T1000 (cell line): ENCODE measurements around the gene CHM.

Experiments
- DNase-seq: peaks from one replicate; lab custom pipeline; 2025; ENCODE audit warnings: mixed read lengths; lab: John Stamatoyannopoulos, UW

CHM gene

DNA sequence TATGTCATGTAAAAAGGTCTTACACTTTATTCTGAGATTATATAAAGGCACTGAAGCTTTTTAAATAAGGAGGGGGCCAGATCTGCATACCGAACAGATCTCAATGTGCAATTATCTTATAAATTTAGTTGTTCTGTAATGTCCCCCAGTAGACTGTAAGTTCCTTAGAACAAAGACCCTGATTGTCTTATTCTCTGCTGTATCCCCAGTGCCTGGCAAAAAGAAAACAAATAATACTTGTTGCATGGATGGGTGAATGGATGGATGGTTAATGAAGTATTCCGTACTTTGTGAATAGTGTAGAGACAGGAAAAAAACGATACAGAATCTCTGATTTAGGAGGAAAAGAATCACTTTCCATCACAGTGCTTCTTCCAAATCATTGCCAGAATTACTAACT, 141.5 kb downstream of the CHM start:
- no peak for DNase-seq

GRCh38 chrX:85903692-85904471, 143.5 kb downstream of the CHM start:
- DNase-seq, result no peak

DNA sequence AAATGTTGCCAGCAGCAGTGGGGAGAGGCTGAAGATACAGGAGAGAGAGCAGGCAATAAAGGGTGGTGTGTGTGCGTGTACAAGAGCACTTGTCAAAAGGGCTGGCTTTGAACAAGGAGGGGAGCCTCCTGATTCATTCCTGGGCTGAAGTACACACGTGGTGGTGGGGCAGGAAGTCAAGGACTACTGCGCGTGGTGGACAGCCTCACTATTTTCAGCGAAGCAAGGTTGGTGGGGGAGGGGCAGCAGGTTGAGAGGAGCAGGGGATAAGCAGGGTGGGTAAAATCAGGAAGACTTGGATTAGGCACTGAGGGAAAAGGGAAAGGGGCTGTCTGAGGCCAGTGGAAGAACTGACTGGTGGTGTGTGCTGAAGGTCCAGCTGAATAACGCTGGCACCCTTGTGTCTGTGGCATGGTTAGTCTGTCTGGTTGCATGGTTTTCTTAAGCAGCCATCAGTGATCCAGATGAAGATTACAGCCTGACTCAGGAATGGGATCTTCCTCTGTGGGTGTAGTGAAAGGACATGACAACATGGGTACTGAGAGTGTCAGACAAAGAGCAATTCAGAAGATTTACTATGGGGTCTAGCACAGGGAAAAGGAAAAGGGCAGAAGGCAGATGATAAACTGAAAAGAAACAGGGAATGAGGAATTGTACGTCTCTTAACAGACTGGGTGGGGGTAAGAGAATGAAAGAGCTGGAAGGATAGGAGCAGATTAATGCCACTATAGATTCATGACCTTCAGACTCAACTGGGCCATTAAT, 149.8 kb downstream of the CHM start:
- no peak for DNase-seq

- DNase-seq, result no peak
These were observed 164.8 kb downstream of the CHM start for GRCh38 chrX:85882601-85883000.

- no peak for DNase-seq
These were observed 176.8 kb downstream of the CHM start for GRCh38 chrX:85870585-85870984.

- DNase-seq, result no peak
These were observed 182.0 kb downstream of the CHM start for GRCh38 chrX:85865324-85865723.

GRCh38 chrX:85859426-85859825, 187.9 kb downstream of the CHM start:
- no peak for DNase-seq

DNA sequence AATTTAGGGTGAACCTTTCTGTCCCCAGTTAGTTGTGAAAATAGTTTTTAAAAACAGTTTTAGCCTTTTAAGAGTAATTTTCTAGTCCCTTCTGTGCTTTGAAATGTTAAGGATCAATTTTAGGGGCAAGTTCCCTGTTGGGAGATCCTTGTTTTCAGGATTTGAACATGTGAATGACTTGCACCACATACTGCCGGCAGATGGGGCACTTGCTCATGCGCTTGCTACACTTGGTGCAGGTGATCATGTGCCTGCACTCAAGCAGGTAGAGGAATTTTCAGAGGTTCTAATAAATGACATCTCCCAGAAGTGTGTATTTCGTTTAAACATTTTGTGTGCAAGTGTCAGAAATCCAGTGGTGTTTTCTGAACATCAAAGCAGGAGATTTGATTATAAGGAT, 195.9 kb downstream of the CHM start:
- DNase-seq, result no peak

DNA sequence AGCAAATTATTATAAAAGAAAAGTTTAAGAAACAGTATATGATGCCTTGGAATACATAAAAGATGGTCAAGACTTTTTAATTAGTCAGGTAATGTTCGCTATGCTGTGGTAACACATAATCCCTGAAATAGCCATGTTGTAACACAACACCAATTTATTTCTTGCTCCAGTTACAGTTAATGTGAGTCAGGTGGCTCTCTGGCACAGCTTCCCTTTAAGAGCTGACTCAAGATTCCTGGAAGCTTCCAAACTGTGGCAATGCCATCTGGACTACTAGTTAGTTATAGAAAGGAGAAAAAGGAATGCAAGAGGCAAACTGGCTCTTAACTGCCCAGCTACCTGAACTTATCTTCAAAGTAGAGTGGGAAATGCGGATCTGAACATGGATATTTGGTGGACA, 210.5 kb downstream of the CHM start:
- DNase-seq, result no peak

DNA sequence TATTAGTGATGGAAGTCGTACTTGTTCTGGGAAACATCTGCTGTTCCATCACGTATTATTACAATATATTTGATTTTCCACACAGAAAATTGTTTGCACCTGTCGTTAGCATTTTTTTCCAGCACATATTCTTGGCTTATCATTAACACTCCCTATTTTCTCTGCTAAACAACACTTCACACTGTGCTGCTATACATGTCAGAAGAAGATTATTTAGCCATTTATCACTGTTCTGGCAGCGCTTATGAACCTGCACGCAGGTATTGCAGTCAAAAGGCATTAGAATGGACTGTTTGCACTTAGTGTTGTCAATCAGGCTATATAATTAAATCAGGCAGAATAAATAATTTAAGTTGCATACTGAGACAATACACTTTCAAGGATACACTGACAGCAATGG, 218.6 kb downstream of the CHM start:
- no peak for DNase-seq

GRCh38 chrX:85815203-85815751, 232.1 kb downstream of the CHM start:
- DNase-seq, result no peak
